IMR-90 (cell line): ENCODE data around the gene ZBTB7B. TPM values are rescaled to one million over a fixed set of nuclear protein-coding genes. Genes with fewer than 3 reads are reported as not detected.

Experiments
- ATAC-seq: fragments of 200-7000 bp; cut with Tn5 transposase; 2 replicates; pipeline ENCODE4 v1.9.1; 2020; ENCODE audit warnings: low read depth, mild to moderate bottlenecking, moderate library complexity
- BruUV-seq: library from RNA; stranded (reverse); fragments of 400-500 nt; replicated peaks from 2 replicates; lab custom pipeline; 2021; lab: Mats Ljungman, UMichigan
- CTCF ChIA-PET: fragments of 300-600 bp; formaldehyde crosslinking; extraction: SDS; loops from one replicate; lab custom pipeline; 2021; ENCODE audit warnings: antibody characterized with exemption; lab: Yijun Ruan, JAX
- POLR2A ChIA-PET: fragments of 300-600 bp; sonication (Branson Sonifier 250); formaldehyde crosslinking; loops from one replicate; lab custom pipeline; 2022; ENCODE audit warnings: antibody characterized with exemption; ENCODE audit not compliant: unreplicated experiment; lab: Charles Lee
- DNase-seq: peaks from one replicate; pipeline ENCODE4 v3.0.0; 2013
- H2AFZ ChIP-seq: replicated peaks from 2 replicates; pipeline ENCODE3; 2013; ENCODE audit warnings: low read length, mild to moderate bottlenecking; ENCODE audit not compliant: poor library complexity
- H2AK5ac ChIP-seq: 2 replicates; pipeline ENCODE4 v1.6.1; 2013; ENCODE audit warnings: low read depth, low read length, inconsistent platforms
- H2AK9ac ChIP-seq: replicated peaks from 2 replicates; pipeline ENCODE3; 2013; ENCODE audit warnings: mild to moderate bottlenecking, low read depth, low read length, moderate library complexity; ENCODE audit not compliant: poor library complexity
- H2BK120ac ChIP-seq: 2 replicates; pipeline ENCODE4 v1.6.1; 2013; ENCODE audit warnings: low read depth, low read length, inconsistent platforms
- H2BK15ac ChIP-seq: 3 replicates; pipeline ENCODE4 v1.6.1; 2013; ENCODE audit warnings: low read depth, low read length, inconsistent platforms
- H2BK20ac ChIP-seq: 2 replicates; pipeline ENCODE4 v1.6.1; 2013; ENCODE audit warnings: low read depth, mild to moderate bottlenecking, inconsistent platforms, low read length, moderate library complexity
- H2BK5ac ChIP-seq: 2 replicates; pipeline ENCODE4 v1.6.1; 2013; ENCODE audit warnings: mild to moderate bottlenecking, low read depth, low read length, inconsistent platforms; ENCODE audit not compliant: poor library complexity, severe bottlenecking
- H3K14ac ChIP-seq: replicated peaks from 2 replicates; pipeline ENCODE4 v1.6.1; 2013; ENCODE audit warnings: low read depth, low read length, inconsistent platforms
- H3K18ac ChIP-seq: 2 replicates; pipeline ENCODE4 v1.6.1; 2013; ENCODE audit warnings: low read depth, low read length, control low read depth
- H3K23ac ChIP-seq: 2 replicates; pipeline ENCODE4 v1.6.1; 2013; ENCODE audit warnings: low read depth, low read length, inconsistent platforms
- H3K27ac ChIP-seq: 2 replicates; pipeline ENCODE4 v1.5.1; 2013; ENCODE audit warnings: mild to moderate bottlenecking, control low read depth, low read length; ENCODE audit not compliant: insufficient read depth
- H3K27me3 ChIP-seq: 2 replicates; pipeline ENCODE4 v1.6.1; 2013; ENCODE audit warnings: low read length; ENCODE audit not compliant: control insufficient read depth, insufficient read depth
- H3K36me3 ChIP-seq: 2 replicates; pipeline ENCODE4 v1.6.1; 2013; ENCODE audit warnings: low read length, mixed read lengths; ENCODE audit not compliant: control insufficient read depth, insufficient read depth
- H3K4ac ChIP-seq: 2 replicates; pipeline ENCODE4 v1.6.1; 2013; ENCODE audit warnings: low read depth, low read length, inconsistent platforms
- H3K4me1 ChIP-seq: 2 replicates; pipeline ENCODE4 v1.6.1; 2013; ENCODE audit warnings: low read length, mixed read lengths; ENCODE audit not compliant: control insufficient read depth, insufficient read depth
- H3K4me2 ChIP-seq: 2 replicates; pipeline ENCODE4 v1.6.1; 2013; ENCODE audit warnings: low read depth, mild to moderate bottlenecking, control low read depth, low read length, moderate library complexity
- H3K4me3 ChIP-seq: 2 replicates; pipeline ENCODE4 v1.5.1; 2013; ENCODE audit warnings: low read depth, mild to moderate bottlenecking, control low read depth, low read length, moderate library complexity; ENCODE audit not compliant: insufficient read depth
- H3K56ac ChIP-seq: 2 replicates; pipeline ENCODE4 v1.6.1; 2013; ENCODE audit warnings: low read length, inconsistent platforms; ENCODE audit not compliant: insufficient read depth; ENCODE audit errors: extremely low read depth
- H3K79me1 ChIP-seq, 2 experiments: 2 replicates each; pipeline ENCODE4 v1.6.1; 2013; ENCODE audit warnings: low read length in 2 of 2, inconsistent platforms in 1 of 2, low read depth in 1 of 2
- H3K9ac ChIP-seq: 2 replicates; pipeline ENCODE4 v1.6.1; 2013; ENCODE audit warnings: low read depth, low read length, control low read depth
- H3K9me1 ChIP-seq: 2 replicates; pipeline ENCODE4 v1.6.1; 2013; ENCODE audit warnings: low read length, inconsistent platforms; ENCODE audit not compliant: insufficient read depth
- H3K9me3 ChIP-seq: 2 replicates; pipeline ENCODE4 v1.6.1; 2013; ENCODE audit warnings: low read length; ENCODE audit not compliant: control insufficient read depth, insufficient read depth
- H4K20me1 ChIP-seq: 2 replicates; pipeline ENCODE4 v1.6.1; 2013; ENCODE audit warnings: low read length, inconsistent platforms; ENCODE audit not compliant: insufficient read depth
- H4K5ac ChIP-seq: 2 replicates; pipeline ENCODE4 v1.6.1; 2013; ENCODE audit warnings: mild to moderate bottlenecking, low read depth, low read length, control low read depth
- H4K8ac ChIP-seq, 2 experiments: 2 replicates each; pipeline ENCODE4 v1.6.1; 2013; ENCODE audit warnings: low read depth in 2 of 2, low read length in 2 of 2, control low read depth in 1 of 2, inconsistent platforms in 1 of 2
- H4K91ac ChIP-seq: 2 replicates; pipeline ENCODE4 v1.6.1; 2013; ENCODE audit warnings: low read depth, low read length, inconsistent platforms; ENCODE audit not compliant: insufficient read depth
- BHLHE40 ChIP-seq: fragments of 150-350 bp; IDR thresholded peaks from 2 replicates; pipeline ENCODE4 v1.6.1; 2016; ENCODE audit warnings: mild to moderate bottlenecking, low read depth, low read length
- CEBPB ChIP-seq: IDR thresholded peaks from 2 replicates; pipeline ENCODE4 v1.6.1; 2012; ENCODE audit warnings: low read depth, low read length, improper control_type of control experiment
- CHD1 ChIP-seq: IDR thresholded peaks from 2 replicates; pipeline ENCODE4 v1.6.1; 2012; ENCODE audit warnings: low read depth, low read length, improper control_type of control experiment
- FOS ChIP-seq: fragments of 150-350 bp; IDR thresholded peaks from 2 replicates; pipeline ENCODE4 v1.6.1; 2016; ENCODE audit warnings: low read depth, low read length
- MAFK ChIP-seq: IDR thresholded peaks from 2 replicates; pipeline ENCODE4 v1.6.1; 2012; ENCODE audit warnings: low read depth, low read length, improper control_type of control experiment
- MAZ ChIP-seq: IDR thresholded peaks from 2 replicates; pipeline ENCODE4 v1.6.1; 2012; ENCODE audit warnings: low read depth, mild to moderate bottlenecking, low read length, improper control_type of control experiment, moderate library complexity, borderline replicate concordance
- MXI1 ChIP-seq: IDR thresholded peaks from 2 replicates; pipeline ENCODE4 v1.6.1; 2012; ENCODE audit warnings: low read depth, mild to moderate bottlenecking, low read length, moderate library complexity, borderline replicate concordance
- NFE2L2 ChIP-seq: fragments of 150-350 bp; IDR thresholded peaks from 2 replicates; pipeline ENCODE4 v1.6.1; 2016; ENCODE audit warnings: low read depth, mild to moderate bottlenecking, low read length
- POLR2A ChIP-seq: IDR thresholded peaks from 2 replicates; pipeline ENCODE4 v1.6.1; 2012; ENCODE audit warnings: mild to moderate bottlenecking, low read depth, low read length
- RAD21 ChIP-seq: IDR thresholded peaks from 2 replicates; pipeline ENCODE4 v1.6.1; 2012; ENCODE audit warnings: low read length, improper control_type of control experiment
- RCOR1 ChIP-seq: IDR thresholded peaks from 2 replicates; pipeline ENCODE4 v1.6.1; 2012; ENCODE audit warnings: mild to moderate bottlenecking, low read length, improper control_type of control experiment; ENCODE audit not compliant: insufficient replicate concordance
- RFX5 ChIP-seq: IDR thresholded peaks from 2 replicates; pipeline ENCODE4 v1.8.0; 2012; ENCODE audit warnings: low read depth, mild to moderate bottlenecking, low read length, moderate library complexity
- SMC3 ChIP-seq: fragments of 150-350 bp; IDR thresholded peaks from 2 replicates; pipeline ENCODE4 v1.6.1; 2016; ENCODE audit warnings: low read depth, mild to moderate bottlenecking, antibody characterized with exemption, low read length, moderate library complexity
- WGBS, 2 experiments: methylation state at CpG; one replicate each; pipeline versions ENCODE4 v1.1.5 to v1.1.7; 2013; ENCODE audit warnings: missing lambda C conversion rate in 2 of 2; ENCODE audit not compliant: insufficient read length in 1 of 2; ENCODE audit errors: extremely low coverage in 2 of 2; 5-methylcytosine and 5-hydroxymethylcytosine counted together
- dilution Hi-C: fragments of 300-500 bp; cut with HindIII; formaldehyde crosslinking; loops from one replicate; pipeline ENCODE4 v1.14.3; 2018; ENCODE audit warnings: low sequenced_read_pairs; ENCODE audit not compliant: unreplicated experiment
- in situ Hi-C: fragments of 300-500 bp; cut with MboI; formaldehyde crosslinking; loops from 3 replicates; pipeline ENCODE4 v1.14.3; 2019; ENCODE audit warnings: low sequenced_read_pairs, inconsistent platforms, mixed read lengths
- intact Hi-C: fragments of 100-400 bp; cut with micrococcal nuclease; formaldehyde crosslinking; loops from 2 replicates; pipeline ENCODE4 v1.10.0; 2022
- polyA plus RNA-seq, 3 experiments: library from polyadenylated mRNA; depleted of rRNA; stranded (reverse); fragments of >200 nt; gene quantifications; 2 replicates each; pipeline ENCODE4 v1.2.3, GENCODE V29; 2012; ENCODE audit warnings: low replicate concordance in 1 of 3
- total RNA-seq: library from RNA; depleted of rRNA; stranded (reverse); fragments of >200 nt; gene quantifications from 2 replicates; pipeline ENCODE4 v1.2.3, GENCODE V29; 2012
- TF ChIP-seq, protein P1 (sequence below): fragments of 150-350 bp; IDR thresholded peaks from 2 replicates; pipeline ENCODE4 v1.6.1; 2016; ENCODE audit warnings: low read depth, mild to moderate bottlenecking, low read length, moderate library complexity, borderline replicate concordance
- TF ChIP-seq, protein P2 (sequence below): conservative IDR thresholded peaks from 2 replicates; pipeline ENCODE4 v1.5.1; 2012; ENCODE audit warnings: mild to moderate bottlenecking, low read depth, low read length, improper control_type of control experiment
- TF ChIP-seq, protein P3 (sequence below): fragments of 150-350 bp; IDR thresholded peaks from 2 replicates; pipeline ENCODE4 v1.6.1; 2017; ENCODE audit warnings: mild to moderate bottlenecking, antibody characterized with exemption, low read length, low read depth

The ZBTB7B gene
- total and polyA plus RNA-seq, 2 of the 4 experiments (the other 2 are of a cell fraction): 7.7 to 17.4 TPM

DNA sequence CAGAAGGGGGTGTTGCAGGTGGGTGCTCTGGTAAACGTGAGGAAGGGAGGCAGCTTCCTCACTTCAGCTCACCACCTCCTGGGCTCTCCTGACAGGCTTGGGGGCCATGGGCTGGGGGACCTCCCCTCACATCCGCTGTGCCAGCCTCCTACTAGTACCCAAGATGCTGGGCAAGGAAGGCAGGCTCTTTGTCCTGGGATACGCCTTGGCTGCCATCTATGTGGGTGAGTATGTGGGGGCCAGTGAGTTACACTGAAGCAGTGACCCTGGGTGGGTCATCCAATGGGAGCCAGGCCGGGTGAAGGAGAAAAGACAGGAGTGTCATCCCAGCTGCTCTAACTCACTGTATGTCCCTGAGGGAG is 36.7 kb downstream of the ZBTB7B start:
- Histone ChIP-seq H2AK9ac (no peak overlapping the region), H3K23ac (no peak overlapping the region), H2AFZ (no peak overlapping the region), H3K18ac (no peak overlapping the region), H3K56ac (no peak overlapping the region), H4K20me1 (no peaks in the 10 kb centered on the region), H2BK15ac (no peak overlapping the region), H3K4me2 (no peak overlapping the region), H3K4me3 (no peak overlapping the region), H3K36me3 (no peaks in the 10 kb centered on the region), H2BK5ac (no peak overlapping the region), H3K27me3 (peaks cover 36% of the 10 kb centered on the region), H3K4me1 (peaks cover 1% of the 10 kb centered on the region; the same call in 1 of the 2 replicates), H3K4ac (no peak overlapping the region), H3K79me1 (no peaks in the 10 kb centered on the region), H3K14ac (no peak overlapping the region), H4K91ac (no peak overlapping the region), H2BK20ac (no peak overlapping the region), H3K9ac (no peak overlapping the region), H3K27ac (no peak overlapping the region), H4K8ac (no peak overlapping the region), H2BK120ac (no peak overlapping the region), H2AK5ac (no peak overlapping the region), H3K9me1 (peaks cover 6% of the 10 kb centered on the region; the same call in 1 of the 2 replicates), H4K5ac (no peak overlapping the region), H3K9me3 (no peaks in the 10 kb centered on the region)
- intact Hi-C loops: no loop called here
- DNase-seq: no peak
- CTCF ChIA-PET: interaction anchor here (1.4 to 1.8 kb wide), 2 partner anchors 12 to 23 kb away, joined by 3 to 4 read pairs; partner anchors contain the start of gene ADAM15
- in situ Hi-C loops: no loop called here
- dilution Hi-C loops: no loop called here
- no peak for ATAC-seq
- POLR2A ChIA-PET: no interaction called here
- WGBS, 2 experiments: 83% methylated on average over 1 of the region's 4 CpGs; no CpG with 5 or more reads in 1 of the 2 experiments
- no TSS peak for BruUV-seq
- TF ChIP-seq RFX5 (no peak), MAFK (no peak), RAD21 (no peak), FOS (no peak), MAZ (no peak), CHD1 (no peak), BHLHE40 (no peak), POLR2A (no peak), CEBPB (no peak), NFE2L2 (no peak), MXI1 (no peak), SMC3 (no peak), RCOR1 (no peak)
- TF ChIP-seq, protein P1, sequence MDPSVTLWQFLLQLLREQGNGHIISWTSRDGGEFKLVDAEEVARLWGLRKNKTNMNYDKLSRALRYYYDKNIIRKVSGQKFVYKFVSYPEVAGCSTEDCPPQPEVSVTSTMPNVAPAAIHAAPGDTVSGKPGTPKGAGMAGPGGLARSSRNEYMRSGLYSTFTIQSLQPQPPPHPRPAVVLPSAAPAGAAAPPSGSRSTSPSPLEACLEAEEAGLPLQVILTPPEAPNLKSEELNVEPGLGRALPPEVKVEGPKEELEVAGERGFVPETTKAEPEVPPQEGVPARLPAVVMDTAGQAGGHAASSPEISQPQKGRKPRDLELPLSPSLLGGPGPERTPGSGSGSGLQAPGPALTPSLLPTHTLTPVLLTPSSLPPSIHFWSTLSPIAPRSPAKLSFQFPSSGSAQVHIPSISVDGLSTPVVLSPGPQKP: no peak
- TF ChIP-seq, protein P2, sequence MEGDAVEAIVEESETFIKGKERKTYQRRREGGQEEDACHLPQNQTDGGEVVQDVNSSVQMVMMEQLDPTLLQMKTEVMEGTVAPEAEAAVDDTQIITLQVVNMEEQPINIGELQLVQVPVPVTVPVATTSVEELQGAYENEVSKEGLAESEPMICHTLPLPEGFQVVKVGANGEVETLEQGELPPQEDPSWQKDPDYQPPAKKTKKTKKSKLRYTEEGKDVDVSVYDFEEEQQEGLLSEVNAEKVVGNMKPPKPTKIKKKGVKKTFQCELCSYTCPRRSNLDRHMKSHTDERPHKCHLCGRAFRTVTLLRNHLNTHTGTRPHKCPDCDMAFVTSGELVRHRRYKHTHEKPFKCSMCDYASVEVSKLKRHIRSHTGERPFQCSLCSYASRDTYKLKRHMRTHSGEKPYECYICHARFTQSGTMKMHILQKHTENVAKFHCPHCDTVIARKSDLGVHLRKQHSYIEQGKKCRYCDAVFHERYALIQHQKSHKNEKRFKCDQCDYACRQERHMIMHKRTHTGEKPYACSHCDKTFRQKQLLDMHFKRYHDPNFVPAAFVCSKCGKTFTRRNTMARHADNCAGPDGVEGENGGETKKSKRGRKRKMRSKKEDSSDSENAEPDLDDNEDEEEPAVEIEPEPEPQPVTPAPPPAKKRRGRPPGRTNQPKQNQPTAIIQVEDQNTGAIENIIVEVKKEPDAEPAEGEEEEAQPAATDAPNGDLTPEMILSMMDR: no peak
- TF ChIP-seq, protein P3, sequence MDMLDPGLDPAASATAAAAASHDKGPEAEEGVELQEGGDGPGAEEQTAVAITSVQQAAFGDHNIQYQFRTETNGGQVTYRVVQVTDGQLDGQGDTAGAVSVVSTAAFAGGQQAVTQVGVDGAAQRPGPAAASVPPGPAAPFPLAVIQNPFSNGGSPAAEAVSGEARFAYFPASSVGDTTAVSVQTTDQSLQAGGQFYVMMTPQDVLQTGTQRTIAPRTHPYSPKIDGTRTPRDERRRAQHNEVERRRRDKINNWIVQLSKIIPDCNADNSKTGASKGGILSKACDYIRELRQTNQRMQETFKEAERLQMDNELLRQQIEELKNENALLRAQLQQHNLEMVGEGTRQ: no peak
